ENCODE measurements around the gene LRRC37A3. TPM values are rescaled to one million over a fixed set of nuclear protein-coding genes. Genes with fewer than 3 reads are reported as not detected.
"Not testable (repeated sequence)": the region's sequence is repeated elsewhere in the genome, so short reads cannot be mapped to it uniquely, and the experiment has no call there.

The LRRC37A3 gene
- total RNA-seq, 1 experiment from 2014 or later = 13.3 TPM

- H3K36me3 ChIP-seq (ENCODE audit: control insufficient read depth, insufficient read depth, low read length); H3K4me3 ChIP-seq (ENCODE audit: low read depth in 2 of 2, low read length in 2 of 2); H3K27me3 ChIP-seq (ENCODE audit: control insufficient read depth, insufficient read depth, low read length); H3K9me3 ChIP-seq (ENCODE audit: control insufficient read depth, insufficient read depth, low read depth, low read length); BruUV-seq (replicated peaks); intact Hi-C loops (cut with micrococcal nuclease; ENCODE audit: unreplicated experiment); in situ Hi-C loops (cut with HindIII; ENCODE audit: low pct_unique_long_range_greater_than_20kb, low sequenced_read_pairs); H3K4me1 ChIP-seq (ENCODE audit: control insufficient read depth, insufficient read depth, low read length); H3K27ac ChIP-seq (ENCODE audit: low read length); POLR2A ChIA-PET; DNase-seq (ENCODE audit: low read depth, low spot score); CTCF ChIA-PET: not testable (repeated sequence)
- peak; percentile 33; the same call in 1 of the 2 replicates for ATAC-seq
These were observed 103.5 kb downstream of the LRRC37A3 start for GRCh38 chr17:64815833-64816198.

DNA sequence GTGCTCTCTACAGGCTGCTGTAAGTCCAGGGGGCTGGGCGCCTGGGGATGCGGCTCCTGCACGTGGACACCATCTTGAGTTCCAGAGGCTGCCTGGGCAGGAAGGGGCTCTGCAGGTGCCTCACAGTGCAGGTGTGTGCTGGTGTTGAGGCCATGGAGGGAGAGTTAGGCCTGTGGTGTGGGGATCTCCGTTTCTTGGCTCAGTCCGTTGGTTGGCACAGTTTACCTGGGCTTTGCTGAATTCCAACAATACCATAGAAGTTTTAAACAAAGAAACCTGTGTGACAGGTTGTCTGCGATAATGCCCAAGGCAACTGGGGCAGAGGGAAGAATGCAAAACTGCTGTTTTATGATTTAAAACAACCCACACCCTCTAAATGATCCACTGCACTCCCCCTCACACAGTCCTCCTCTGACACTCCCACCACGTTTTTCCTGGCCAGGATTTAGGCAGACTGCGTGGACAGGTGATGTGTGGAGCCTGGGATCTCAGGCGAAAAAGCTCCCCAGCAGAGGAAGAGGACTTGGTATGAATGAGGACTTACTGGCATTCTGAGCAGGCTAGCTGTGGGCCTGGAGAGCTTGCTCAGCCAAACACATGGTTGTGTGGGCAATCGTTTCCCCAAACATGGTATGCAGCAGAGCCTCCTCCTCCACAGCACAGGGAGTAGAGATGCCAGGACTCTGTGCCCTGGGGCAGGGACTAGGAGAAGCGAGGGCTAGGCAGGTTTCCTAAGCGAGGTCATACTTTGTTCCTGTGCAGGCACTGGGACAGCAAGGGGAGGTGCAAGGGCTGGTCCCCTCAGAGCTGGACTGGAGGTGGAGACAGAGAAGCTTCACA is 104.1 kb downstream of the LRRC37A3 start:
- intact Hi-C loops (cut with micrococcal nuclease; ENCODE audit: unreplicated experiment); H3K9me3 ChIP-seq (ENCODE audit: control insufficient read depth, insufficient read depth, low read depth, low read length); DNase-seq (ENCODE audit: low read depth, low spot score); BruUV-seq (replicated peaks); H3K27ac ChIP-seq (ENCODE audit: low read length); H3K4me1 ChIP-seq (ENCODE audit: control insufficient read depth, insufficient read depth, low read length); H3K27me3 ChIP-seq (ENCODE audit: control insufficient read depth, insufficient read depth, low read length); POLR2A ChIA-PET; H3K36me3 ChIP-seq (ENCODE audit: control insufficient read depth, insufficient read depth, low read length); in situ Hi-C loops (cut with HindIII; ENCODE audit: low pct_unique_long_range_greater_than_20kb, low sequenced_read_pairs); CTCF ChIA-PET; H3K4me3 ChIP-seq (ENCODE audit: low read depth in 2 of 2, low read length in 2 of 2): not testable (repeated sequence)
- ATAC-seq = peak; percentile 88

GRCh38 chr17:64808178-64808977 is 110.9 kb downstream of the LRRC37A3 start:
- H3K27ac ChIP-seq (ENCODE audit: low read length); CTCF ChIA-PET; H3K4me3 ChIP-seq (ENCODE audit: low read depth in 2 of 2, low read length in 2 of 2); H3K9me3 ChIP-seq (ENCODE audit: control insufficient read depth, insufficient read depth, low read depth, low read length); H3K36me3 ChIP-seq (ENCODE audit: control insufficient read depth, insufficient read depth, low read length); H3K4me1 ChIP-seq (ENCODE audit: control insufficient read depth, insufficient read depth, low read length); intact Hi-C loops (cut with micrococcal nuclease; ENCODE audit: unreplicated experiment); H3K27me3 ChIP-seq (ENCODE audit: control insufficient read depth, insufficient read depth, low read length); in situ Hi-C loops (cut with HindIII; ENCODE audit: low pct_unique_long_range_greater_than_20kb, low sequenced_read_pairs); BruUV-seq (replicated peaks); POLR2A ChIA-PET: not testable (repeated sequence)
- DNase-seq (ENCODE audit: low read depth, low spot score) (peak; percentile 33), ATAC-seq (peak; percentile 98)

Other genes with a start within 250 kb of the LRRC37A3 start
- 35.6 TPM for gene GNA13, start 137.3 kb upstream of the LRRC37A3 start, total RNA-seq (2021; ENCODE audit: unreplicated experiment)
- 3.3 TPM for gene RGS9, start 217.9 kb upstream of the LRRC37A3 start, total RNA-seq (2021; ENCODE audit: unreplicated experiment)